Astrocyte (in vitro differentiated cells and primary cell): Measurements from ENCODE around the gene ABHD5. TPM values are rescaled to one million over a fixed set of nuclear protein-coding genes. Genes with fewer than 3 reads are reported as not detected.

Experiments used
- DNase-seq: peaks from one replicate; pipeline ENCODE4 v3.0.0-alpha.2; 2010; ENCODE audit warnings: low read depth
- FAIRE-seq: peaks from 2 replicates; lab custom pipeline; 2011; peaks lifted over from hg19 to GRCh38; lab: Jason Lieb, UNC
- H2AFZ ChIP-seq: 2 replicates; pipeline ENCODE4 v1.6.0; 2012; ENCODE audit warnings: low read depth, low read length, inconsistent platforms
- H3K27ac ChIP-seq: 2 replicates; pipeline ENCODE4 v1.5.1; 2011; ENCODE audit warnings: low read depth, low read length, inconsistent platforms
- H3K27me3 ChIP-seq: 2 replicates; pipeline ENCODE4 v1.6.0; 2011; ENCODE audit warnings: low read length, inconsistent platforms; ENCODE audit not compliant: insufficient read depth
- H3K36me3 ChIP-seq: 2 replicates; pipeline ENCODE4 v1.5.1; 2011; ENCODE audit warnings: low read length, inconsistent platforms; ENCODE audit not compliant: insufficient read depth
- H3K4me1 ChIP-seq: 2 replicates; pipeline ENCODE4 v1.5.1; 2011; ENCODE audit warnings: low read length, inconsistent platforms; ENCODE audit not compliant: insufficient read depth
- H3K4me2 ChIP-seq: 2 replicates; pipeline ENCODE4 v1.6.0; 2012; ENCODE audit warnings: low read length, inconsistent platforms
- H3K4me3 ChIP-seq: 2 replicates; pipeline ENCODE4 v1.5.1; 2011; ENCODE audit warnings: low read depth, mild to moderate bottlenecking, low read length, inconsistent platforms; ENCODE audit not compliant: insufficient read depth
- H3K79me2 ChIP-seq: 2 replicates; pipeline ENCODE4 v1.6.0; 2012; ENCODE audit warnings: mild to moderate bottlenecking, low read length, inconsistent platforms; ENCODE audit not compliant: insufficient read depth
- H3K9ac ChIP-seq: 2 replicates; pipeline ENCODE4 v1.6.0; 2012; ENCODE audit warnings: mild to moderate bottlenecking, low read length, inconsistent platforms
- H3K9me3 ChIP-seq: 2 replicates; pipeline ENCODE4 v1.5.1; 2012; ENCODE audit warnings: low read depth, mild to moderate bottlenecking, low read length, inconsistent platforms; ENCODE audit not compliant: insufficient read depth
- H4K20me1 ChIP-seq: 2 replicates; pipeline ENCODE4 v1.6.0; 2012; ENCODE audit warnings: low read length, inconsistent platforms; ENCODE audit not compliant: insufficient read depth
- H3K27ac Mint-ChIP-seq: one replicate; pipeline ENCODE4 v1.8.0; 2021; ENCODE audit warnings: mild to moderate bottlenecking, mixed read lengths; ENCODE audit not compliant: unreplicated experiment
- H3K27me3 Mint-ChIP-seq: one replicate; pipeline ENCODE4 v1.8.0; 2021; ENCODE audit warnings: low read depth, mixed read lengths; ENCODE audit not compliant: unreplicated experiment
- H3K36me3 Mint-ChIP-seq: one replicate; pipeline ENCODE4 v1.8.0; 2021; ENCODE audit warnings: low read depth, mixed read lengths; ENCODE audit not compliant: unreplicated experiment
- H3K4me1 Mint-ChIP-seq: one replicate; pipeline ENCODE4 v1.8.0; 2021; ENCODE audit warnings: low read depth, mixed read lengths; ENCODE audit not compliant: unreplicated experiment
- H3K4me3 Mint-ChIP-seq: one replicate; pipeline ENCODE4 v1.8.0; 2021; ENCODE audit warnings: mild to moderate bottlenecking, moderate library complexity, mixed read lengths; ENCODE audit not compliant: unreplicated experiment
- H3K9me3 Mint-ChIP-seq: one replicate; pipeline ENCODE4 v1.8.0; 2021; ENCODE audit warnings: mild to moderate bottlenecking, mixed read lengths; ENCODE audit not compliant: unreplicated experiment
- EZH2 ChIP-seq: IDR thresholded peaks from 2 replicates; pipeline ENCODE4 v1.6.1; 2012; ENCODE audit warnings: mild to moderate bottlenecking, low read length, inconsistent platforms; ENCODE audit not compliant: insufficient read depth
- total RNA-seq: library from RNA; stranded (reverse); gene quantifications from 2 replicates; pipeline ENCODE4 v1.2.1, GENCODE V29; 2021
- TF ChIP-seq, protein P1 (sequence below): IDR thresholded peaks from 2 replicates; pipeline ENCODE4 v1.5.1; 2011; ENCODE audit warnings: low read depth, mild to moderate bottlenecking, inconsistent platforms, low read length, moderate library complexity; ENCODE audit not compliant: insufficient read depth

The ABHD5 gene
- total RNA-seq, 1 donor from 2014 or later = 18.3 TPM

DNA sequence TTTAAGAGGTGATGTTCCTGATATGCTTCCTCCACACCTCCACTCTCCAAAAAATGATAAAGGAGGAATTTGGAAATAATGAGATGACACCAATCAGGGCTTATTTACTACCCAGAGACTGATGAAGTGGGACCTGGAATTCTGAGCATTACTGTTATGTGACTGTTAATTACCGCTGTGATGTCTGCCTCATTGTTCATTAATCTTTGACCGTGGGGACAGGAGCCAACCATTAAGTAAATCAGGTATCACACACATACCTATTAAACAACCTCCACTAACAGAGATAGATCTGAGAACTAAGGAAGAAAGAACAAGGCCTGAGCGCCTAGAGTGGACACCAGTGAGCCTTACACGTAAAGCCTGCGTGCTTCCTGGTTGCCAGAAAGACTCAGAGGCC lies 37.7 kb downstream of the ABHD5 start:
- Mint-ChIP-seq H3K9me3 (no peaks in the 10 kb centered on the region), H3K4me1 (peaks cover 11% of the 10 kb centered on the region)
- no peak for TF ChIP-seq EZH2
- TF ChIP-seq, protein P1, sequence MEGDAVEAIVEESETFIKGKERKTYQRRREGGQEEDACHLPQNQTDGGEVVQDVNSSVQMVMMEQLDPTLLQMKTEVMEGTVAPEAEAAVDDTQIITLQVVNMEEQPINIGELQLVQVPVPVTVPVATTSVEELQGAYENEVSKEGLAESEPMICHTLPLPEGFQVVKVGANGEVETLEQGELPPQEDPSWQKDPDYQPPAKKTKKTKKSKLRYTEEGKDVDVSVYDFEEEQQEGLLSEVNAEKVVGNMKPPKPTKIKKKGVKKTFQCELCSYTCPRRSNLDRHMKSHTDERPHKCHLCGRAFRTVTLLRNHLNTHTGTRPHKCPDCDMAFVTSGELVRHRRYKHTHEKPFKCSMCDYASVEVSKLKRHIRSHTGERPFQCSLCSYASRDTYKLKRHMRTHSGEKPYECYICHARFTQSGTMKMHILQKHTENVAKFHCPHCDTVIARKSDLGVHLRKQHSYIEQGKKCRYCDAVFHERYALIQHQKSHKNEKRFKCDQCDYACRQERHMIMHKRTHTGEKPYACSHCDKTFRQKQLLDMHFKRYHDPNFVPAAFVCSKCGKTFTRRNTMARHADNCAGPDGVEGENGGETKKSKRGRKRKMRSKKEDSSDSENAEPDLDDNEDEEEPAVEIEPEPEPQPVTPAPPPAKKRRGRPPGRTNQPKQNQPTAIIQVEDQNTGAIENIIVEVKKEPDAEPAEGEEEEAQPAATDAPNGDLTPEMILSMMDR = no peak

GRCh38 chr3:43728947-43729346 lies 38.2 kb downstream of the ABHD5 start:
- DNase-seq (no peak), FAIRE-seq (no peak)
- no peak overlapping the region for H3K4me2 ChIP-seq
- no peak overlapping the region for H3K4me3 ChIP-seq
- TF ChIP-seq, protein P1 = no peak
- TF ChIP-seq EZH2 = no peak
- H3K36me3 ChIP-seq = no peaks in the 10 kb centered on the region
- H3K27me3 Mint-ChIP-seq = no peaks in the 10 kb centered on the region
- no peak overlapping the region for H3K4me3 Mint-ChIP-seq
- H3K36me3 Mint-ChIP-seq = peaks cover 1% of the 10 kb centered on the region
- no peaks in the 10 kb centered on the region for H3K9me3 ChIP-seq
- H3K27me3 ChIP-seq = no peaks in the 10 kb centered on the region
- no peaks in the 10 kb centered on the region for H3K79me2 ChIP-seq
- peaks cover 21% of the 10 kb centered on the region for H3K4me1 ChIP-seq
- H4K20me1 ChIP-seq = no peaks in the 10 kb centered on the region
- H3K9ac ChIP-seq = no peak overlapping the region
- H2AFZ ChIP-seq = no peak overlapping the region
- no peak overlapping the region for H3K27ac Mint-ChIP-seq
- H3K27ac ChIP-seq = no peak overlapping the region
- H3K9me3 Mint-ChIP-seq = no peaks in the 10 kb centered on the region
- peaks cover 15% of the 10 kb centered on the region for H3K4me1 Mint-ChIP-seq

More for the DNA sequence above, 37.7 kb downstream of the ABHD5 start:
- no peaks in the 10 kb centered on the region for H4K20me1 ChIP-seq
- no peak overlapping the region for H2AFZ ChIP-seq
- peaks cover 3% of the 10 kb centered on the region for H3K36me3 Mint-ChIP-seq
- H3K9me3 ChIP-seq = no peaks in the 10 kb centered on the region
- H3K79me2 ChIP-seq = no peaks in the 10 kb centered on the region
- DNase-seq = no peak
- H3K4me3 Mint-ChIP-seq = no peak overlapping the region
- H3K9ac ChIP-seq = no peak overlapping the region
- no peak overlapping the region for H3K4me2 ChIP-seq
- H3K27me3 Mint-ChIP-seq = no peaks in the 10 kb centered on the region
- H3K4me3 ChIP-seq = no peak overlapping the region
- H3K27me3 ChIP-seq = no peaks in the 10 kb centered on the region
- no peak for FAIRE-seq
- H3K4me1 ChIP-seq = peaks cover 19% of the 10 kb centered on the region
- no peaks in the 10 kb centered on the region for H3K36me3 ChIP-seq
- no peak overlapping the region for H3K27ac Mint-ChIP-seq
- no peak overlapping the region for H3K27ac ChIP-seq

- Histone ChIP-seq H3K4me3 (no peak overlapping the region), H3K9ac (no peak overlapping the region), H3K4me2 (no peak overlapping the region), H3K36me3 (no peaks in the 10 kb centered on the region), H3K4me1 (peaks cover 27% of the 10 kb centered on the region), H3K79me2 (no peaks in the 10 kb centered on the region), H2AFZ (no peak overlapping the region), H3K9me3 (no peaks in the 10 kb centered on the region), H3K27me3 (no peaks in the 10 kb centered on the region), H4K20me1 (no peaks in the 10 kb centered on the region), H3K27ac (no peak overlapping the region)
- TF ChIP-seq, protein P1 = no peak
- no peak for TF ChIP-seq EZH2
- DNase-seq = no peak
- peaks cover 22% of the 10 kb centered on the region for H3K4me1 Mint-ChIP-seq
- no peak overlapping the region for H3K4me3 Mint-ChIP-seq
- H3K9me3 Mint-ChIP-seq = no peaks in the 10 kb centered on the region
- no peaks in the 10 kb centered on the region for H3K27me3 Mint-ChIP-seq
- FAIRE-seq = no peak
- H3K27ac Mint-ChIP-seq = no peak overlapping the region
- H3K36me3 Mint-ChIP-seq = peaks cover 1% of the 10 kb centered on the region
These were observed 39.1 kb downstream of the ABHD5 start for GRCh38 chr3:43729707-43730414.
